HuH-7 (cell line): ENCODE results near the gene CDPF1.
A peak's percentile ranks its signal among the peaks of the same experiment; 100 is the strongest.

Experiments used
- DNase-seq: peaks from one replicate; pipeline ENCODE4 v3.0.0; 2011; ENCODE audit warnings: low spot score

CDPF1 gene, protein sequence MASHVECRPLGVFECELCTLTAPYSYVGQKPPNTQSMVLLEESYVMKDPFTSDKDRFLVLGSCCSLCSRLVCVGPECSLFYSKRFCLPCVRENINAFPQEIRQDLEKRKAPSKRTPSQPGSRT

DNA sequence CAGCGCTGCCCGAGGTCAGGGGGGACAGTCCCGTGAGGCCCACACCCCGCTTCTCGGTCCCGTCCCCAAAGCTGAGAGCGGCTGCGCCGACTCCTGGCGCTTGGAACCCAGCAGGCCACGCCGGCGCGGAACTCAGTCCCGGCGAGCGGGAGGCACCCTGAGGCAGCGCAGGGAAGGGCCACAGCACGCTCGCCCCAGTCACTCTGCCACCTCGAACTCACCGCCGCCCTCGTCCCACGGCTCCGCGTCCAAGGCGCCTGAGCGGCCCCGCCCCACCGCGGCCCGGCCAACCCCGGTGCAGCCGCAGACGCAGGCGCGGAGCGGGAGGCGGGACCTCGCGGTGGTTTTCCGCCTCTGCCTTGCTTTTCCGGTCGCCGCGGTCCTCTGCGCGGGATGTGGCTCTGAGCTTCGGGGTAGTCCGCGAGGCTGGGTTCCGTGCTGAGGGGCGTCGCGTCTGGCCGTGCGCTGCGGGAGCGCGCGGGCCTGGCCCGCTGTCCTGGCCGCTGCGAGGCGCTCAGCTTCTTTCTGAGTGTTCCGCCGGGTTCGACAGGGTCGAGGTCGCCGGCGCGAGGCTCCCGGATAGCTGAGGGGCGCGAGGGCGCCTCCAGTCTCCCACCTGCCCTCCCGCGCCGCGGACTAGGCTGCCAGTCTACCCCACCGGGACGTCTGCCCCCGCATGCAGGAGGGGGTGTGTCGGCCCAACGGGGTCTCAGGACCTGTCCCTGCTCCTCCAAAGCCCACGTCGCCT, at the start of gene CDPF1:
CDPF1 (minus strand) TSS at position 259 of the 748 bp plus-strand sequence. CDS start 2,009 bp downstream, outside the sequence.
- DNase-seq: peak; percentile 95

DNA sequence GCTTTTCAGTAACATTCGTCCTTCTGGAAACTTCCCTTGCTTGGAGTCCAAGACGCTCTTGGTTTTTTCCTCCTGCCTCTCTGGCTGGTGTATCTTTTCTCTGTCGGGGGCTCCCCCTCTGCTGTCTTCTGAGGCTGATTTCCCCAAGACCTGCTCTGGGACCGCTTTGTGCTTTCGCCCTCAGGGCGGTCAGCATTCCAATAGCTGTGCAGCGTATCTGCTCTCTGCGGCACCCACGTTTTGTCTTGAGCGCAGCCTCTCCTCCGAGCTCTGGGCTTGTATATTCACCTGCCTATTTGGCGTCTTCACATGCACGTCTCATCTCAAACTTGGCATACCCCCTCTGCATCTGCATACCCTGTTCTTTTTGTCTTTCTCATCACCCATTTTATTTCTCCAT, 49.0 kb upstream of the CDPF1 start:
- DNase-seq: no peak

DNA sequence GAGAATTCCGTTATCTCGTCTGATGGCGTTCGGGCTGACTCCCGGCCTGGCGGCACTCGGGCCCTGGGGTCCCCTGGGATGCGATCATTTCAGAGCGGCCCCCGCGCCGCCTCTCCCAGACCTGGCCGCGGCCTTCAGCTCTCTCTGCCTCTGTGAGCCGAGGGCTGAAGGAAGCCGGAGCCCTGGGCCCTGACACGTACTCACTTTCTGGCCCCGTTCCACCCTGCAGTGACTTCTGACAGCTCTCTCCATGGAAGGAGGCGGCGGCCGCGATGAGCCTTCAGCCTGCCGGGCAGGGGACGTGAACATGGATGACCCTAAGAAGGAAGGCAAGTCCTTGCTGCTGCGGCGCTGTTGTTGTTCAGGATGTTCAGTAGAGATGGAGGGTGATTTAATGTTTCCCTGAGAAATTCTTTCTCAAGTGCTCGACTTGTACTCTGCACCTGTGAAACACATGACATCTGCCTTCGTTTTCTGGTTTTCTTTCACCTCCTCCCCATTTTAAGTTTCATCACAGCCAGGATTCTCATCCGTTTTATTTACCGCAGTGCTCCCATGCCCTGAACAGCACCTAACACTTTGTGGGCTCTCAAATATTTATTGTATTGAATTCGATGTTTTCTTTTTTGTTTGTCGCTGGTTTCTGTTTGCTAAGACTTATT, 47.2 kb upstream of the CDPF1 start:
- DNase-seq: peak; percentile 32

DNA sequence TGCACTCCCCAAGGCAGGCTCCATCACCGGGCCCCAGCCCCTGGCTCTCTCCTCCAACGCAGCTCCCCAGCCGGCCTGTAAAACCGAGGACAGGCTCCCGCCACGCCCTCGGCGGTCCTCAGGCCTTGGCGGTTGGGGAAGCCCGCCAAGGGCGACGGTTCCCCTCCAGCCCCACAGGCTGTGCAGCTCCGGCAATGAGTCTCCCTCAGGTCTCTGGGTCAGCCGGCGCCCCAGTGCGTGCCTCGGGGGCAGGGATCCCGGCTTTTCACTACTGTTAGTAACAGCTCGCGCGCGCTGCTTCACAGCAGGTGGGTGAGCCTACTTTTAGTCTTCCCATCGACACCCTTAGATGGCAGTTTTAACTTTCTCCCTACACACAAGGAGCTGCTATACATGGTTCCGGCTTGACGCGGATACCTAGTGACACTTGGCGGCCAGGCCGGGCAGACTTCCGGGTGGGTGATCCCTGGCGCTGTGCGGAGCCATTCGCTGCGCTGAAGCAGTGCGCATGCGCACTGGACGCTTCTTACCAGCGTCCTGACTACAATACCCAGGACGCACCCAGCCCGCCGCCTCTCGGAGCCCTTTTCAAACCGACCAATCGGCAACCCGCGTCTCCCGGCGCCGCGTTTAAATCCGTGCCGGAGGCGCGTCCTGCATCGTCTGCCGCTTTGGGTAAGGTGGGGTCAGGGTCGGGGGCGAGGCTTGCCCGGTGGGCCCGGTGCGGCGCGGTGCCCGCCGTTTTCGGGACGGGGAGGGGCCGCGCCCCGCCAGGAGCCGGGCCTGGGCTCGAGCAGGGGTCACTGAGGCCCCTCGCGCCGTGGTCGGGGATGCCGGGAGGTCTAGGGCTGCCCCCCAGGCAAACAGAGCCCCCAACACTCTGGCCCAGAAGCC, 46.4 kb upstream of the CDPF1 start, which contains the start of gene GTSE1:
GTSE1 (plus strand) TSS at position 614 of the 894 bp plus-strand sequence. CDS start 531 bp downstream, outside the sequence.
- peak; percentile 100 for DNase-seq

DNA sequence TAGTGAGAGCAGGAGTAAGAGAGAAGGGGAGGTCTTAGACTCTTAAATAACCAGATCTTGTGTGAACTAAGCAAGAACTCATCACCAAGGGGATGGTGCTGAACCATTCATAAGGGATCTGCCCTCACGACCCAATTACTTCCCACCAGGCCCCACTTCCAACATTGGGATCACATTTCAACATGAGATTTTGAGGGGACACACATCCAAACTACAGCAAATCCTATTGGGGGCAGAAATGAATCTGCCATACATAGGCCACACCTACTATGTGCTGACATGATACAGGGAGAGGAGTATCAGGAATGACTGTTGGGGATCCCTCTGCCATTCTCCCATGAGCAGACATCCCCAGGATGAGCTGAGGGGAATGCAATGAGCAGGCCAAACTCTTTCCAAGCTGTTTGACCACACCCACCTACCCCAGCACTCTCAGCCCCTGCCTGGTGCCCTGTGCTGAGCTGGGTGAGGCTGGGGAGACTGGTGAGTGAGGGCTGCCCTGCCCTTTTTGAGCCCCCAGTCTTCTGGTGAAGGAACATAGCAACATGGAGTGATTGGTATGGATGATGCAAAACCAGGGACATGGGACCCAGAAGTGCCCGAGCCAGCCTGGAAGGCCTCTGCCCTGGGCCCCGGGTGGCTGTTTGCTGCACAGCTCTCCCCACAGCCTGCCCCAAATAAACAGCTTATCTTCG, 45.3 kb upstream of the CDPF1 start:
- DNase-seq: peak; percentile 45

DNA sequence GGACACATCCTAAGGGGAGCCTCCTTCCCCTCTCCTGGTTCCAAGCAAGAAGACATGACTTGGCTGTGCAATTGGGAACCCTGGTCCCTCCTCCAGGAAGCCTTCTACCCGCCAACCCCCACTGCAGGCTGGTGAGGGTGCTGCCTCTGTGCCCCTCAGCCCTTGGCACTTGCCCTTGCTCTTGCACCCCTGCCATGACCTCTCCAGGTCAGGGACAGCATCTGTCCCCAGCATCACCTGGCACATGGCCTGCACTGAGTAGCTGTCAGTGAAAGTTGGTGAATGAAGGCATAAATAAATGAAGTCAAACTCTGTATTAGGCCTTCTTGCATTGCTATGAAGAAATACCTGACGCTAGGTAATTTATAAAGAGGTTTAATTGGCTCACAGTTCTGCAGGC, 44.7 kb upstream of the CDPF1 start:
- no peak for DNase-seq

DNA sequence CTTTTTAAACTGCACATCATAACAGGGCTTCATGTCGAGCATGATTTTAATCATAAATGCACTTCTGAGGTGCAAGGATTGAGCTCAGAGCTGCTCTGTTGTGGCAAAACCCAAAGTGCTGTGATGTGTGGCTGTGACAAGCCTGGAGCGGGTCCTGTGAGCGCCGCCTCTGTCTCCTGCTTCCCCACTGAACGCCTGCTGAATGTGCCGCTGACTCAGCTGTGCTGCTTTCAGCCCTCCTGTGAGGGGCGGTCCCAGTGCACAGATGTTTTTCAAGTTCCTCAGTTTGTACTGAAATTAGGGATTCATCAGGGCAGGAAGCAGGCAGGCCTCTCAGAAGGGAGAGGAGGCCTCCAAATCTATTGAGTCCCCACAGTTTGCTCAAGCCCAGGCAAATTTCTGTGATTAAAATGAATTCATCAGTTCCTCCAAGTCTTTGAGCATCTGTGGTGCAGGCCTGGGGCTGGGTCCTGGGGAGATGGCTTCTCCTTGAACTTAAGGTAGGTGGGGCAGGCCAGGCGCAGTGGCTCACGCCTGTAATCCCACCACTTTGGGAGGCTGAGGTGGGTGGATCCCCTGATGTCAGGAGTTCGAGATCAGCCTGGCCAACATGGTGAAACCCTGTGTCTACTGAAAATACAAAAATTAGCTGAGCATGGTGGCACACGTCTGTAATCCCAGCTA, 43.6 kb upstream of the CDPF1 start:
- no peak for DNase-seq

DNA sequence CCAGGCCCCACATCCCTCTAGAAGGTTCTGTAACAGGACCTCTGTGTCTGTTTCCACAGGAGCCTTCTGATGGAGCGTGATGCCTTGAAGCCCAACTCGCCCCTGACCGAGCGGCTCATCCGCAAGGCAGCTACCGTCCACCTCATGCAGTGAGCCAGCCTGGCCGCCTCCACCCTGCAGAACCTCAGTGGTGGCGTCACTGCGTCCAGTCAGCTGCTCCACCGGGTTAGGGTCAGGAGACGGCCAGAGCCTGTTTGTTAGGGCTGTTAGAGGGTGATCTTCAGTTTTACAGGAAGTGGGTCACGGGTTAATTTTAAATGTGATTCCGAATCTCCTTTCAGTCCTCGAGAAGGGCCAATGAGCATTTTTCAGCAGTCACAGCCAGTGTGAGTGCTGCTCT, 42.6 kb upstream of the CDPF1 start:
- no peak for DNase-seq

DNA sequence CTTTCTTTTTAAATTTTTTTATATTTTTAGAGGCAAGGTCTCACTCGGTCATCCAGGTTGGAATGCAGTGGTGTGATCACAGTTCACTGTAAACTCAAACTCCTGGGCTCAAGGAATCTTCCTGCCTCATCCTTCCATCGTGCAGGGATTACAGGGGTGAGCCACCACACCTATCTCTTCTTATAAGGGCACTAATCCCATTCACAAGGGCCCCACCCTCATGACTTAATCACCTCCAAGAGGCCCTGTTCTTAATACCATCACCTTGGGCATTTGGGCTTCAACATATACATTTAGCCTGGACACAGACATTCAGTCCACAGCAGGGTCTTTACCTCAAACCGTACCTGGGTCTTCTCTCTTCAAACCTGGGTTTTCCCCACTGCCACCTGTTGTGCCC, 42.1 kb upstream of the CDPF1 start:
- no peak for DNase-seq

DNA sequence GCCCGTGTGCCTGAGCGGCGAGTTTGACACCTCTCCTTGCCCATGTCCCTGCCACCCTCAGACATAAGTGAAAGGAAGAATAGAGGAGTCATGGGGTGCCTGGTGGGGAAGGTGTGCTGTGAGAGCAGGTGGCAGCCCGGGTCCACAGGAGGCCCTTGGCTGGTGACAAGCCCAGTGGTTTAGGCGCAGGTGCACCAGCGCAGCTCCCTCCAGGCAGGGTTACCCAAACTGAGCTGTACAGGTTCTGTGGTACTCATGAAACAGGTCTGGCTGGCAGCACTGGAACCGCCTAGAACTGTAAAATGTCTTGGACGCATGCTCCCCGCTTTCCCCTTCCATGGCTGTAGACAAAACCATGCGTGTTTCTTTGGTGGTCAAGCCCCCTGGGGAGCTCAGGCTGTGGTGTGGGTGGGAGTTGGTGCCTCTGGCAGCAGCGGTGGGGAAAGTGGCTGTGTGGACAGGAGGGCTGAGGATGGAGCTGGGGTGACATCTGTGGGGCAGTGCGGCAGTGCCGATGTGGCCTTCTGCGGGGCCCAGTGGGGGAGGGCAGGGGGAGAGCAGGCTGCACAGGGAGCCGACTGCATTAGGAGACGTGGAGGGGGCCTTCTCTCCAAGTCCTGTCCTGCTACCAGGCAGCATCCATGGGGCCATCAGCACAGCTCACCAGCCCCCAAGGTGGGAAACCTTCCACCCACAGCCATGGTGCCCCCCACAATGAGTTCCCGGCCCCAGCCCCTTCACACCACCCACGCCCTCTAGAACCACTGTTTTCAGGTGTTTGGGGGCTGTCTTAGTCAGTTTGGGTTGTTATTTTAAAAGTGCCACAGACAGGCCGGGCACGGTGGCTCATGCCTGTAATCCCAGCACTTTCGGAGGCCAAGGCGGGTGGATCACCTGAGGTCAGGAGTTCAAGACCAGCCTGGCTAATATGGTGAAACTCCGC, 41.0 kb upstream of the CDPF1 start:
- no peak for DNase-seq

DNA sequence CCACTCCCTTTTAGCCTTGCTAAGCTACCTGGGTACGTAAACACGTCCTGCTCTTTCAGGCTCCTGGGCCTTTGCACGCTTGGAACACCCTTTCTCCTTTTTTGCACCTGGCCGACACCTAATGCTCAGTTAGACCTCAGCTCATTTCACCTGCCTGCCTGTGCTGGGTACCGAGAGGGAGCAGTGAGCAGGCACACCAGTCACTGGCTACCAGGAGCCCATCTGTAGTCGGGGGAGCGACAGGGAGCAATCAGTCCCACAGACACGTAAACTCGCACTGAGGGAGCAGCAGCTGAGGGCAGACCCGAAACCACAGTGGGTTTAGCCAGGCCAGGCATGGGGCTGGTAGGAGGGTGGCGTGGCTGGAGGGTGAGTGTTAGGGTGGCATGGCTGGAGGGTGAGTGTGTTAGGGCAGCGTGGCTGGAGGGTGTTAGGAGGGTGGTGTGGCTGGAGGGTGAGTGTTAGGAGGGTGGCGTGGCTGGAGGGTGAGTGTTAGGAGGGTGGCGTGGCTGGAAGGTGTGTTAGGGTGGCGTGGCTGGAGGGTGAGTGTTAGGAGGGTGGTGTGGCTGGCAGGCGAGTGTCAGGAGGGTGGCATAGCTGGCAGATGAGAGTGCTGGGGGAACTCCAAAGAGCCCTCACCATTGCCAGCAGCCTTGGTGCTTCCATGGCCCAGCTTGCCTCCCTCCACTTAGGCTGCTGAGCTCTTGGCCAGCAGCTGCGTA, 40.2 kb upstream of the CDPF1 start:
- DNase-seq: no peak

DNA sequence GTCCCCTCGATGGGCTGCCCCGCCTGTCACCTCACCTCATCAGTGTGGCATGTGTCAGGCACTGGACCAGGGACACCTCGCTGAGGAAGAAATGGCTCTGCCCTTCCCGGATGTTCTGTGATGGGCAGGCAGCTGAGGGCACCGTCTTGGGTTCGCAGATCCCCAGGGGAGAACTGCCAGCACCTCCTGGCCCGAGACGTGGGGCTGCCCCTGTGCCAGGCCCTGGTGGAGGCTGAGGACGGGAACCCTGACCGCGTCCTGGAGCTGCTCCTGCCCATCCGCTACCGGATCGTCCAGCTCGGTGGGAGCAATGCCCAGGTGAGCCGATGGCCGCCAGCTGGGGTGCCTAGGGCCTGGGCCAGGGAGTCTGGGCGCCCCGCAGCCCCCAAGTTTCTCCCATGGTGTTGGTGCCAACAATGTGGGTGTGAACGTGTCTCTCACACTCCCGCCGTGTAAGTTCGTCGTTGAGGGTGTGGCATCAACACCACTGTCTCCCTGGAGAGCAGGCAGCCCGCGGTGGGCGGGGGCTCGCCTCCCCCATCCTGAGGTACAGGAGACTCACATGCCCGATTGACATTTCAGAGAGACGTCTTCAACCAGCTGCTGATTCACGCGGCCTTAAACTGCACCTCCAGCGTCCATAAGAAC, 39.3 kb upstream of the CDPF1 start:
- DNase-seq: no peak

DNA sequence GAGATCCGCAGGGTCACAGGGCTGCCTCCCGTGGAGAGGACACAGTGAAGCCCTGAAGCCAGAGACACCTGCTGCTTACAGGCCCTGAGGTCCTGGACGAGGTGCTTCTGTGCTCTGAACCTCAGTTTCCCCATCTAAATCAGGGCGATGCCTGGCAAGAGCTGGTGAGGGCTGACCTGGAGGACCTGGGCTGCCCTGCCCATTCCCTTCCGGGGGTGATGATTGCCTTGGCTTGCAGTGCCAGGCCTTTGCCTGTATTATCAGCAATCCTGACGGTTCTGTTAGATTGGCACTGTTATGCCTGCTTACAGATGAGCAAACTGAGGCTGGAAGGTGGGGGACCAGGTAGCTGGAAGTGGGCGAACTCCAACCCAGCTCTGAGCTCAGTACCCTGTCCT, 38.8 kb upstream of the CDPF1 start:
- no peak for DNase-seq

DNA sequence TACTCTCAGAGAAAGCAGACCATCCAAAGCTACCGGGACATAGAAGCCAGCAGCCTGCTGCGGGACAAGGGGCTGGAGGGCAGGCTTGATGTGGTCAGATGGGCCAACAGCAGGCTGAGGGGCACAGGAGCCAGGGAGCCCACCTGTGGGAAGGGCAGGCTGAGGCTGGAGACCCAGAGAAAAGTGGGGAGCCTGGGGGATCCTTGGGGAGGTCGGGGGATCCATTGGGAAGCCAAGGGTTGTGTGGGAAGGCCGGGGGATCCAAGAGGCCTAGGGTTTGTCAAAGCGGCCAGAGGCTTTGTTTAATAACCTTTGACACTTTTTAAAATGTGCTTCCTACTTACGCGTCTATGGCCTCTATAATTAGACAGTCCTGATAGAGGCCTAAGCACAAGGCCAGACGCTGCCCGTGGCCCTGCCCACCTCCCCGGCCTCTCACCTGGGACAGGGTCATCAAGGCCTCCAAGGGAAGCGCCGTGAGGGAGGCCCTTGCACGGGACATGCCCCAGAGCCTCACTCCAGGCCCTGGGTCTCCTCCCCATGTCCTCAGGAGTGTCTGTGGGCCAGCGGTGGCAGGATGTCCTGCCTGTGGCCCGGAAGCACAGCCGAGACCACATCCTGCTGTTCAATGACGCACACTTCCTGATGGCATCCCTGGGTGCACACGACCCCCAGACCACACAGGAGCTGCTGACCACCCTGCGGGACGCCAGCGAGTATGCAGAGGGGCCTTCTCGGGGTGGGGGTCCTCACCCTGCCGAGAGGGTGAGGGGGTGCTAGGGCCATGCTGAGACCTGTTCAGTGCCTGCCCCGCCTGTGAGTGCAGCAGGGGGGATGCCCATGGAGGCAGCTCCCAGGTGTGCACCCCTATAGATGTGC, 38.0 kb upstream of the CDPF1 start:
- no peak for DNase-seq

DNA sequence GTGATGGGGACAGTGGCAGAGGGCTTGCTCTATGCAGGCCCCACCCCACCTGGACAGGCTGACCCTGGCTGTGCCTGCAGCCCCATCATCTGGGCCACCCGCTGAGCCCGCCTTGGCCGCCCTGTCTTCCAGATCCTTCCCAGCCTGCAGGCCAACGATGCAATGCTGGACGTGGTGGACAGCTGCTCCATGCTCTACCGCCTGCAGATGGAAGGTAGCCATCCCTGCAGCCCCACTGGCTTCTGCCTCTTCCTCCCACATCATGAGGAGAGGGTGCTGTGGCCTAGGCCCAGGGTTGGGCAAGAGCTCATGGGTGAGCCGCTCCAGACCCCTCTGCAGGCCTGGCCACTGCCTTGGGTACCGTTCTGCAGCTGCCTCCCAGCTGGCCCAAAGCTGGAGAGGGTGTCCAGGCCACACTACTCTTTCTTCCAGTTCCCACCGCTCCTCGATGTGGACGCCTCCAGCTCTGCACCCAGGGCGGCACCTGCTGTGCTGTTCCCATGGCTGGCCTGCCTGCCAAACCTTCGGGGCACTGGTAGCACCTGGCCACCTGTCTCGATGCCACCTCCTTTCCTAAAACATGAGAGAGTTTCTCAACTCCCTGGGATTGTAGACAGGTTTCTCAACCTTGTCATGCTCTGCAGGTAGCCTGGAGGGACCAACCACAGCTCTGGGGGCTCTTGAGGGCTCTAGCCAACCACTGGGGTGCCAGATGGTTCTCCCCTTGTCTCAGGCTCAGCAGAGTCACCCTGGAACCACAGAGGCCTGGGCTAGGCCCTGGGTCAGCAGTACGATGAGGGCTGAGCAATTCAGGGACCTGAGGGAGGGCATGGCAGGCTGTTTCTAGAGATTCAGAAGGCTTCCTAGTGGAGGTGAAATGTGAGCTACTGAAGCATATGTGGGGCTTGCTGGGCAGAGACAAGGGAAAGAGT, 37.1 kb upstream of the CDPF1 start:
- DNase-seq: no peak

DNA sequence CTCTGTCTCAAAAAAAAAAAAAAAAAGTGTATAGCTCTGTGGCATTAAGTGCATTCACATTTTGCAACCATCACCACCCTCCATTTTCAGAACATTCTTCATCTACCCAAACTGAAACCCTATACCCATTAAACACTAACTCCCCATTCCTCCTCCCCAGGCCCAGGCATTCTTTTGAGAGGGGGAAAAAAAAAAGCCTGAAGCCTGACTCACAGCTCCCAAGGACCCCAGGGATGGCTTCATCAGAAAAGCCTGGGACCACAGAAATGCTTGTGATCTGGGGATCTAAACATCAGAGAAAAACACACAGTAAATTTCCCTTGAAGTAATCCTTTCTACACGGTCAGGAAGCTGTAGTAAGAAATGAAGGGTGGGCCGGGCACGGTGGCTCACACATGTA, 35.9 kb upstream of the CDPF1 start:
- no peak for DNase-seq
